Hepatocyte (in vitro differentiated cells): ENCODE results near the gene ATP6V0B.

Source experiments
- CTCF ChIP-seq: fragments of 200-600 bp; sonication (generic); IDR thresholded peaks from 2 replicates; pipeline ENCODE4 v1.5.1; 2016; ENCODE audit warnings: antibody characterized with exemption, mild to moderate bottlenecking; ENCODE audit not compliant: poor library complexity
- EZH2 ChIP-seq: fragments of 200-600 bp; sonication (generic); IDR thresholded peaks from 2 replicates; pipeline ENCODE4 v1.6.1; 2016; ENCODE audit warnings: antibody characterized with exemption, mild to moderate bottlenecking, borderline replicate concordance

- TF ChIP-seq CTCF = no peak
- no peak for TF ChIP-seq EZH2
These were observed 17.2 kb upstream of the ATP6V0B start for GRCh38 chr1:43957407-43958040.
